ENCODE measurements around the gene ZMIZ1. TPM values are rescaled to one million over a fixed set of nuclear protein-coding genes. Genes with fewer than 3 reads are reported as not detected.

Gene ZMIZ1
- total RNA-seq, 6 donors from 2014 or later = 51.0 to 99.2 (median 91.8) TPM

- no peak for ATAC-seq (ENCODE audit: low FRiP score in 2 of 2)
Measured at GRCh38 chr10:79308969-79309665, 240.4 kb downstream of the ZMIZ1 start.

GRCh38 chr10:79310200-79310865 lies 241.6 kb downstream of the ZMIZ1 start:
- 93% methylated on average over 26 to 29 of the region's 29 CpGs for WGBS, 2 donors
- Histone ChIP-seq H3K4me1 (no peaks in the 10 kb centered on the region), H3K27ac (no peak overlapping the region), H3K4me3 (no peak overlapping the region), H3K9me3 (no peaks in the 10 kb centered on the region), H3K36me3 (peaks cover 28 to 100% (median 86%) of the 10 kb centered on the region in 4 donors), H3K27me3 (no peaks in the 10 kb centered on the region)
- ATAC-seq (ENCODE audit: low FRiP score in 2 of 2) = no peak
- DNase-seq = no peak
- no peak for TF ChIP-seq POLR2A (IDR thresholded peaks at IDR 0.05)
- TF ChIP-seq CTCF (IDR thresholded peaks at IDR 0.05) = no peak
- no peak for TF ChIP-seq EP300 (IDR thresholded peaks at IDR 0.05)
- TF ChIP-seq POLR2AphosphoS5 (IDR thresholded peaks at IDR 0.05) = no peak

More at GRCh38 chr10:79308969-79309665, 240.4 kb downstream of the ZMIZ1 start:
- Histone ChIP-seq H3K9me3 (no peaks in the 10 kb centered on the region), H3K4me1 (no peaks in the 10 kb centered on the region), H3K27me3 (no peaks in the 10 kb centered on the region), H3K4me3 (no peak overlapping the region), H3K27ac (no peak overlapping the region), H3K36me3 (peaks cover 38 to 100% (median 93%) of the 10 kb centered on the region in 4 donors)
- WGBS, 2 donors = 78 to 81% methylated on average over 9 to 14 of the region's 14 CpGs
- no peak for TF ChIP-seq EP300 (IDR thresholded peaks at IDR 0.05)
- TF ChIP-seq POLR2A (IDR thresholded peaks at IDR 0.05) = no peak
- TF ChIP-seq CTCF (IDR thresholded peaks at IDR 0.05) = no peak
- TF ChIP-seq POLR2AphosphoS5 (IDR thresholded peaks at IDR 0.05) = no peak
- peak in 1 of 2 donors; percentile 57 for DNase-seq

- Histone ChIP-seq H3K9me3 (no peaks in the 10 kb centered on the region), H3K27ac (peak overlapping the region in 1 of 4 donors; percentile 30), H3K4me3 (no peak overlapping the region), H3K36me3 (peaks cover 22 to 100% (median 79%) of the 10 kb centered on the region in 4 donors), H3K4me1 (no peaks in the 10 kb centered on the region), H3K27me3 (no peaks in the 10 kb centered on the region)
- 92 to 93% methylated on average over 19 to 26 of the region's 26 CpGs for WGBS, 2 donors
- TF ChIP-seq POLR2AphosphoS5 (IDR thresholded peaks at IDR 0.05) (no peak), CTCF (IDR thresholded peaks at IDR 0.05) (no peak), POLR2A (IDR thresholded peaks at IDR 0.05) (no peak), EP300 (IDR thresholded peaks at IDR 0.05) (no peak)
- DNase-seq (no peak), ATAC-seq (ENCODE audit: low FRiP score in 2 of 2) (no peak)
Measured at GRCh38 chr10:79310911-79311573, 242.3 kb downstream of the ZMIZ1 start.

GRCh38 chr10:79311581-79312407 lies 243.0 kb downstream of the ZMIZ1 start:
- Histone ChIP-seq H3K27ac (peak overlapping the region in 2 of 4 donors; percentile 13 to 30), H3K4me3 (no peak overlapping the region), H3K4me1 (peaks cover 1 to 4% (median 3%) of the 10 kb centered on the region in 4 donors), H3K9me3 (no peaks in the 10 kb centered on the region), H3K36me3 (peaks cover 15 to 92% (median 72%) of the 10 kb centered on the region in 4 donors), H3K27me3 (no peaks in the 10 kb centered on the region)
- 84 to 94% methylated on average over 11 to 15 of the region's 15 CpGs for WGBS, 2 donors
- no peak for DNase-seq
- ATAC-seq (ENCODE audit: low FRiP score in 2 of 2) = no peak
- TF ChIP-seq POLR2AphosphoS5 (IDR thresholded peaks at IDR 0.05) = no peak
- TF ChIP-seq POLR2A (IDR thresholded peaks at IDR 0.05) = no peak
- no peak for TF ChIP-seq EP300 (IDR thresholded peaks at IDR 0.05)
- no peak for TF ChIP-seq CTCF (IDR thresholded peaks at IDR 0.05)
